NB4 (cell line): Measurements from ENCODE around the gene NRXN3.

Source experiments
- MYC ChIP-seq: IDR thresholded peaks from 2 replicates; pipeline ENCODE4 v1.6.1; 2011; ENCODE audit warnings: low read depth, low read length
- POLR2A ChIP-seq: IDR thresholded peaks from 2 replicates; pipeline ENCODE4 v1.6.1; 2011; ENCODE audit warnings: mild to moderate bottlenecking; ENCODE audit not compliant: insufficient read length; ENCODE audit errors: extremely low read depth
- TF ChIP-seq, protein P1 (sequence below): IDR thresholded peaks from one replicate; pipeline ENCODE4 v1.5.1; 2012; ENCODE audit warnings: low read depth, low read length

GRCh38 chr14:79734656-79735055, 1564.5 kb downstream of the NRXN3 start:
- TF ChIP-seq, protein P1, sequence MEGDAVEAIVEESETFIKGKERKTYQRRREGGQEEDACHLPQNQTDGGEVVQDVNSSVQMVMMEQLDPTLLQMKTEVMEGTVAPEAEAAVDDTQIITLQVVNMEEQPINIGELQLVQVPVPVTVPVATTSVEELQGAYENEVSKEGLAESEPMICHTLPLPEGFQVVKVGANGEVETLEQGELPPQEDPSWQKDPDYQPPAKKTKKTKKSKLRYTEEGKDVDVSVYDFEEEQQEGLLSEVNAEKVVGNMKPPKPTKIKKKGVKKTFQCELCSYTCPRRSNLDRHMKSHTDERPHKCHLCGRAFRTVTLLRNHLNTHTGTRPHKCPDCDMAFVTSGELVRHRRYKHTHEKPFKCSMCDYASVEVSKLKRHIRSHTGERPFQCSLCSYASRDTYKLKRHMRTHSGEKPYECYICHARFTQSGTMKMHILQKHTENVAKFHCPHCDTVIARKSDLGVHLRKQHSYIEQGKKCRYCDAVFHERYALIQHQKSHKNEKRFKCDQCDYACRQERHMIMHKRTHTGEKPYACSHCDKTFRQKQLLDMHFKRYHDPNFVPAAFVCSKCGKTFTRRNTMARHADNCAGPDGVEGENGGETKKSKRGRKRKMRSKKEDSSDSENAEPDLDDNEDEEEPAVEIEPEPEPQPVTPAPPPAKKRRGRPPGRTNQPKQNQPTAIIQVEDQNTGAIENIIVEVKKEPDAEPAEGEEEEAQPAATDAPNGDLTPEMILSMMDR = no peak
- no peak for TF ChIP-seq POLR2A
- no peak for TF ChIP-seq MYC
